DND-41 (cell line): Measurements from ENCODE around the gene RAD51B.

Experiments used
- ATAC-seq: fragments of 200-7000 bp; cut with Tn5 transposase; 3 replicates; pipeline ENCODE4 v1.9.1; 2021; ENCODE audit warnings: low read depth; ENCODE audit not compliant: insufficient read depth
- DNase-seq: peaks from one replicate; pipeline ENCODE4 v3.0.0-alpha.2; 2020
- H2AFZ ChIP-seq: 2 replicates; pipeline ENCODE4 v1.6.0; 2012; ENCODE audit warnings: low read depth, low read length
- H3K27ac ChIP-seq: 2 replicates; pipeline ENCODE4 v1.5.1; 2012; ENCODE audit warnings: low read length, inconsistent platforms
- H3K27me3 ChIP-seq: fragments of 200-600 bp; sonication (generic); 2 replicates; pipeline ENCODE4 v1.6.0; 2012; ENCODE audit warnings: low read length, mild to moderate bottlenecking, inconsistent platforms; ENCODE audit not compliant: insufficient read depth, poor library complexity
- H3K36me3 ChIP-seq: 2 replicates; pipeline ENCODE4 v1.5.1; 2012; ENCODE audit warnings: low read length, inconsistent platforms; ENCODE audit not compliant: insufficient read depth
- H3K4me1 ChIP-seq: 2 replicates; pipeline ENCODE4 v1.5.1; 2012; ENCODE audit warnings: mild to moderate bottlenecking, low read length; ENCODE audit not compliant: insufficient read depth
- H3K4me2 ChIP-seq: 2 replicates; pipeline ENCODE4 v1.6.0; 2012; ENCODE audit warnings: mild to moderate bottlenecking, moderate library complexity, low read length, inconsistent platforms; ENCODE audit not compliant: insufficient read depth
- H3K4me3 ChIP-seq, 2 experiments: fragments of 200-600 bp in 1 of 2; shearing (Covaris generic) in 1 of 2; 2 replicates each; pipeline ENCODE4 v1.5.1; 2012 to 2016; ENCODE audit warnings: inconsistent platforms in 2 of 2, low read length in 2 of 2, mild to moderate bottlenecking in 2 of 2, low read depth in 1 of 2, moderate library complexity in 1 of 2
- H3K79me2 ChIP-seq: 2 replicates; pipeline ENCODE4 v1.6.0; 2012; ENCODE audit warnings: low read length, inconsistent platforms; ENCODE audit not compliant: insufficient read depth
- H3K9ac ChIP-seq: 2 replicates; pipeline ENCODE4 v1.6.0; 2012; ENCODE audit warnings: low read depth, mild to moderate bottlenecking, inconsistent platforms, low read length, moderate library complexity
- H3K9me3 ChIP-seq: 2 replicates; pipeline ENCODE4 v1.5.1; 2012; ENCODE audit warnings: low read length, moderate library complexity, mild to moderate bottlenecking, inconsistent platforms; ENCODE audit not compliant: insufficient read depth, severe bottlenecking
- H4K20me1 ChIP-seq: 2 replicates; pipeline ENCODE4 v1.6.0; 2012; ENCODE audit warnings: low read length; ENCODE audit not compliant: insufficient read depth
- EZH2 ChIP-seq: IDR thresholded peaks from 3 replicates; pipeline ENCODE4 v1.6.1; 2012; ENCODE audit warnings: borderline replicate concordance, low read depth, mild to moderate bottlenecking, moderate library complexity, low read length, inconsistent platforms; ENCODE audit not compliant: severe bottlenecking
- TF ChIP-seq, protein P1 (sequence below): IDR thresholded peaks from 2 replicates; pipeline ENCODE4 v1.5.1; 2012; ENCODE audit warnings: borderline replicate concordance, low read length, moderate library complexity, mild to moderate bottlenecking; ENCODE audit not compliant: poor library complexity, severe bottlenecking; ENCODE audit errors: extremely low read depth

RAD51B gene

DNA sequence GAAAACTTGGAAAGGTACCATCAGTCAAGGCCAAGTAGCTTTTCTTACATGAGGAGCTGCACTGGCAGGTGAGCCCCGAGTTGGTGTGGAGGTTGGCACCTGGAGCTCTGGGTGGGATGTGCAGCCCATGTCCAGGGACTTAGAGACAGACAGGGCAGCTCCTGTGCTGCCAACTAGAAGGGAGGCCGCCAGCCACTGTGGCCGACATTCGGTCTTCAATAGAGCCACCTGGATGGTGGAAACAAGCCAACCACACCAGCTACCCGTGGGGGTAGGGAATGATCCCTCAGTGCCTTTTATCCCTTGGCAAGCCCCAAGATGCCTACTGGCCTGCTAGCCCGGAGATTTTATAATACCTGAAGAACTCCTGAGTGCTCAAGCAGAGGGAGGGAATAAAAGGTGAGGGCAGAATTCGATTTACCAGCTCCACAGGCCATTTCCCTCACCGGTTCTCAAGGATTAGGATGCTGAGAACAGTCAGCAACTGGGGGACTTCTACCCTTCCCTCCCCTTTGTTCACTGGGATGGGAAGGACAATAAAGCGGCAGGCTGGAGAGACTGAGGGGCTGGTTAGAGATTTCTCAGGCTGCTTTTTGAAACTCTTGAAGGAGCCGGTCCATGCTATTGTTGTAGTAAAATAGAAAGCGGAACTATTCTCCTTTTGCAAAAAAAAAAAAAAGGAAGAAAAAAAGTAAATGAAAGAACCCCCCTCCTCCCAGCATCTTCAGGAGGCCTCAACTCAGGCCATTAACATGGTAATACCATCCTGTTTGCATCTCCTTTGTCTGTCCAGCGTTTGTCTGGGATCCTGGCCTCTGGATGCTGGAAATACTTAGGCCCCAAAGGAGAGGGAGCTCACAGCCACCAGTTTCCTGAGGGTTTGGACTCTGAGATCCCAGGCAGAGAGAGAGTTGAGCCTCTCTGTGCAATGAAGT is 651.7 kb downstream of the RAD51B start:
- no peak for DNase-seq
- no peak overlapping the region for H3K4me2 ChIP-seq
- H2AFZ ChIP-seq = no peak overlapping the region
- no peak overlapping the region for H3K27ac ChIP-seq
- no peaks in the 10 kb centered on the region for H3K79me2 ChIP-seq
- H4K20me1 ChIP-seq = no peaks in the 10 kb centered on the region
- H3K4me1 ChIP-seq = no peaks in the 10 kb centered on the region
- 0 out of 2 replicates have a peak, but pooled peaks cover 5% of the 10 kb centered on the region for H3K36me3 ChIP-seq
- no peaks in the 10 kb centered on the region for H3K9me3 ChIP-seq
- no peak for ATAC-seq
- H3K9ac ChIP-seq = no peak overlapping the region
- no peaks in the 10 kb centered on the region for H3K27me3 ChIP-seq
- no peak overlapping the region for H3K4me3 ChIP-seq
- TF ChIP-seq, protein P1, sequence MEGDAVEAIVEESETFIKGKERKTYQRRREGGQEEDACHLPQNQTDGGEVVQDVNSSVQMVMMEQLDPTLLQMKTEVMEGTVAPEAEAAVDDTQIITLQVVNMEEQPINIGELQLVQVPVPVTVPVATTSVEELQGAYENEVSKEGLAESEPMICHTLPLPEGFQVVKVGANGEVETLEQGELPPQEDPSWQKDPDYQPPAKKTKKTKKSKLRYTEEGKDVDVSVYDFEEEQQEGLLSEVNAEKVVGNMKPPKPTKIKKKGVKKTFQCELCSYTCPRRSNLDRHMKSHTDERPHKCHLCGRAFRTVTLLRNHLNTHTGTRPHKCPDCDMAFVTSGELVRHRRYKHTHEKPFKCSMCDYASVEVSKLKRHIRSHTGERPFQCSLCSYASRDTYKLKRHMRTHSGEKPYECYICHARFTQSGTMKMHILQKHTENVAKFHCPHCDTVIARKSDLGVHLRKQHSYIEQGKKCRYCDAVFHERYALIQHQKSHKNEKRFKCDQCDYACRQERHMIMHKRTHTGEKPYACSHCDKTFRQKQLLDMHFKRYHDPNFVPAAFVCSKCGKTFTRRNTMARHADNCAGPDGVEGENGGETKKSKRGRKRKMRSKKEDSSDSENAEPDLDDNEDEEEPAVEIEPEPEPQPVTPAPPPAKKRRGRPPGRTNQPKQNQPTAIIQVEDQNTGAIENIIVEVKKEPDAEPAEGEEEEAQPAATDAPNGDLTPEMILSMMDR = no peak
- TF ChIP-seq EZH2 = no peak

DNA sequence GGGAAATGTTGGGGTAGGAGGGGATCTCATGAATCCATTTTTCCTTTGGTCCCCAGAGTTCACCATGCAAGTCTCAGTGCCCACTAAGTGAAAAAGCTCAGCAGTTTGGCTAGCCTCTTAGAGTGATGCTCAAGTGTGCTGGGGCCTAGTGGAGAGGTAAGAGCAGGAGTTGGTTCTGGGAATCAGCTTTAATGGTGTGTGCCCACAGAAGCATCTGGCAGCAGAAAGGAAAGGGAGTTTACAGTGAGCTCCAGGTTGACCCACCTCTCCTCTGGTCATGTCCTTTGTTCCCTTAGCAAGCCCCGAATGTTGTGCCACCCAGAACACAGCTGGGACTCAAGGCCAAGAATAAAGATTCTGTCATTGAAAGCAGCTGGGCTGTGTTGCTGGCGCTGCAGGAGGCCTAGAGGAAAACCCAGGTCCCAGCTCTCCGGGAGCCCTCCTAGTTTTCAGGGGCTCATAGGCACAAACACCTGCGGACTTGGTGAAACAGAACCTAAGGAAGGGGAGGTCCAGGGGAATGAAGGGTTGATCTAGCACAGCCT is 652.5 kb downstream of the RAD51B start:
- Histone ChIP-seq H3K27me3 (no peaks in the 10 kb centered on the region), H3K79me2 (no peaks in the 10 kb centered on the region), H3K27ac (no peak overlapping the region), H3K36me3 (0 out of 2 replicates have a peak, but pooled peaks cover 5% of the 10 kb centered on the region), H4K20me1 (no peaks in the 10 kb centered on the region), H3K4me3 (no peak overlapping the region), H3K9ac (no peak overlapping the region), H3K4me1 (no peaks in the 10 kb centered on the region), H3K4me2 (no peak overlapping the region), H2AFZ (no peak overlapping the region), H3K9me3 (no peaks in the 10 kb centered on the region)
- no peak for TF ChIP-seq EZH2
- TF ChIP-seq, protein P1 = no peak
- ATAC-seq = no peak
- no peak for DNase-seq

DNA sequence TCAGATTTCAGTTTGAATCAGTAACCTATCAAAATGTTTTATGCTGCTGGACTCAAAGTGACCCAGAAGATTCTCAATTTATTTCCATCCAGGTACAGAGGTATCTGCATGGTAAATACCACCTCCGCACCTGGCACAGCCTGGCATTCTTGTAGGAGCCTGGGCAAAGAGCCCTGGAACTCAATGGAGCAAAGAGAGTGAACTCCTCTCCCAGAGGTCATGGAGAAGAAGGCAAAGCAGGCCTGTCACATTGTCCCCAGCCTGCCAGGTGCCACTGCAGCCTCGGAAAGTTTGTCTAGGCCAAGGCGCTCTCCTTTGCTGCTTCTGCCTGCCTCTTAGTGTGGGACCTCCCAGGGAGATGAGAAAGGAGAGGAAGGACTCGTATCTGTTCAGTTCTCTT is 653.5 kb downstream of the RAD51B start:
- Histone ChIP-seq H3K4me3 (no peak overlapping the region), H3K9me3 (no peaks in the 10 kb centered on the region), H3K9ac (no peak overlapping the region), H3K36me3 (0 out of 2 replicates have a peak, but pooled peaks cover 5% of the 10 kb centered on the region), H3K4me2 (no peak overlapping the region), H3K4me1 (no peaks in the 10 kb centered on the region), H2AFZ (no peak overlapping the region), H4K20me1 (no peaks in the 10 kb centered on the region), H3K27me3 (no peaks in the 10 kb centered on the region), H3K27ac (no peak overlapping the region), H3K79me2 (no peaks in the 10 kb centered on the region)
- ATAC-seq = no peak
- no peak for DNase-seq
- TF ChIP-seq, protein P1 = no peak
